HCT116 (cell line): ENCODE data around the gene FBXO46.

ENCODE experiments used
- ATF3 ChIP-seq: IDR thresholded peaks from 2 replicates; pipeline ENCODE4 v1.6.1; 2012
- CTCF ChIP-seq, 3 experiments: fragments of 200-600 bp in 1 of 3; sonication (generic) in 1 of 3; IDR thresholded peaks in 2 of 3; conservative IDR thresholded peaks in 1 of 3; 2 replicates each; pipeline ENCODE4 v1.5.1; 2012 to 2017; ENCODE audit warnings: low read depth in 2 of 3, low read length in 2 of 3, antibody characterized with exemption in 1 of 3, borderline replicate concordance in 1 of 3, control low read depth in 1 of 3, mild to moderate bottlenecking in 1 of 3, mixed read lengths in 1 of 3, mixed run types in 1 of 3, moderate library complexity in 1 of 3; ENCODE audit not compliant: insufficient read depth in 1 of 3
- EGR1 ChIP-seq: IDR thresholded peaks from 2 replicates; pipeline ENCODE4 v1.6.1; 2012; ENCODE audit warnings: low read depth
- POLR2A ChIP-seq: IDR thresholded peaks from 2 replicates; pipeline ENCODE4 v1.7.0; 2011; ENCODE audit warnings: borderline replicate concordance; ENCODE audit not compliant: insufficient read depth, insufficient read length; ENCODE audit errors: extremely low read depth
- POLR2AphosphoS5 ChIP-seq: IDR thresholded peaks from 2 replicates; pipeline ENCODE4 v1.6.1; 2011; ENCODE audit warnings: mild to moderate bottlenecking, low read depth, low read length, moderate library complexity
- REST ChIP-seq: IDR thresholded peaks from 2 replicates; pipeline ENCODE4 v1.6.1; 2012; ENCODE audit warnings: low read depth
- SP1 ChIP-seq: IDR thresholded peaks from 2 replicates; pipeline ENCODE4 v1.6.1; 2012; ENCODE audit warnings: low read depth
- YY1 ChIP-seq: IDR thresholded peaks from 2 replicates; pipeline ENCODE4 v1.6.1; 2011; ENCODE audit warnings: low read length, low read depth, moderate library complexity, mild to moderate bottlenecking; ENCODE audit not compliant: insufficient replicate concordance; ENCODE audit errors: extremely low read depth
- ZNF274 ChIP-seq: fragments of 200-500 bp; sonication (Bioruptor generic); IDR thresholded peaks from 2 replicates; pipeline ENCODE4 v1.6.1; 2014; ENCODE audit warnings: mild to moderate bottlenecking, low read depth, low read length, inconsistent platforms

GRCh38 chr19:45766869-45767346 is 36.2 kb upstream of the FBXO46 start:
- no peak for TF ChIP-seq REST
- no peak for TF ChIP-seq CTCF (IDR thresholded peaks at IDR 0.05 in 2 of 3, conservative IDR thresholded peaks at IDR 0.05 in 1 of 3; ENCODE audit: borderline replicate concordance in 1 of 3, insufficient read depth in 1 of 3, low read depth in 2 of 3, low read length in 2 of 3)
- no peak for TF ChIP-seq SP1
- TF ChIP-seq POLR2AphosphoS5: no peak
- no peak for TF ChIP-seq YY1
- no peak for TF ChIP-seq ATF3
- no peak for TF ChIP-seq EGR1
- no peak for TF ChIP-seq POLR2A
- no peak for TF ChIP-seq ZNF274
